SK-N-SH (cell line): ENCODE data around the gene SAP30L. TPM values are rescaled to one million over a fixed set of nuclear protein-coding genes. Genes with fewer than 3 reads are reported as not detected.
A peak's percentile ranks its signal among the peaks of the same experiment; 100 is the strongest.

Experiments used
- CTCF ChIA-PET: fragments of 300-600, 350-600 bp; formaldehyde crosslinking; extraction: SDS; loops from one replicate; lab custom pipeline; 2021; lab: Yijun Ruan, JAX
- POLR2A ChIA-PET: fragments of 350-600 bp; sonication (Branson Sonifier 250); formaldehyde crosslinking; extraction: SDS; loops from one replicate; lab custom pipeline; 2020; ENCODE audit warnings: antibody characterized with exemption, inconsistent platforms; lab: Yijun Ruan, JAX
- DNase-seq: peaks from one replicate; pipeline ENCODE4 v3.0.0; 2012
- H2AFZ ChIP-seq: fragments of 200-600 bp; sonication (generic); 2 replicates; pipeline ENCODE4 v1.8.1; 2016; ENCODE audit warnings: antibody characterized with exemption, mild to moderate bottlenecking, low read depth
- H3F3A ChIP-seq: fragments of 200-600 bp; sonication (generic); replicated peaks from 2 replicates; pipeline ENCODE3; 2016; ENCODE audit warnings: antibody characterized with exemption, mild to moderate bottlenecking; ENCODE audit not compliant: insufficient read depth
- H3K27ac ChIP-seq, 2 experiments: fragments of 200-500 bp in 1 of 2; fragments of 200-600 bp in 1 of 2; sonication (Bioruptor generic) in 1 of 2; sonication (generic), shearing (Covaris generic) in 1 of 2; 2 replicates each; pipeline versions ENCODE4 v1.5.1 to v1.6.1; 2014 to 2016; ENCODE audit warnings: low read depth in 2 of 2, inconsistent platforms in 1 of 2, low read length in 1 of 2, mild to moderate bottlenecking in 1 of 2, mixed read lengths in 1 of 2
- H3K27me3 ChIP-seq: fragments of 200-600 bp; sonication (generic), shearing (Covaris generic); 2 replicates; pipeline ENCODE4 v1.6.1; 2016; ENCODE audit warnings: mixed run types; ENCODE audit not compliant: insufficient read depth
- H3K36me3 ChIP-seq, 2 experiments: fragments of 200-500 bp in 1 of 2; fragments of 200-600 bp in 1 of 2; sonication (Bioruptor generic) in 1 of 2; sonication (generic) in 1 of 2; replicated peaks in 1 of 2; 2 replicates each; pipeline versions ENCODE3 to v1.5.1; 2014 to 2016; ENCODE audit warnings: low read length in 1 of 2, mild to moderate bottlenecking in 1 of 2; ENCODE audit not compliant: insufficient read depth in 2 of 2, control insufficient read depth in 1 of 2
- H3K4me1 ChIP-seq, 2 experiments: fragments of 200-500 bp in 1 of 2; fragments of 200-600 bp in 1 of 2; sonication (Bioruptor generic) in 1 of 2; sonication (generic), shearing (Covaris generic) in 1 of 2; 2 replicates each; pipeline versions ENCODE4 v1.5.1 to v1.6.1; 2014 to 2016; ENCODE audit warnings: low read depth in 1 of 2, low read length in 1 of 2, mixed run types in 1 of 2; ENCODE audit not compliant: insufficient read depth in 2 of 2, control insufficient read depth in 1 of 2
- H3K4me2 ChIP-seq: fragments of 200-600 bp; sonication (generic), shearing (Covaris generic); 2 replicates; pipeline ENCODE4 v1.6.1; 2017; ENCODE audit warnings: mixed run types
- H3K4me3 ChIP-seq, 2 experiments: fragments of 200-500 bp in 1 of 2; fragments of 200-600 bp in 1 of 2; sonication (Bioruptor generic) in 1 of 2; sonication (generic), shearing (Covaris generic) in 1 of 2; 2 replicates each; pipeline versions ENCODE4 v1.5.1 to v1.8.1; 2014 to 2016; ENCODE audit warnings: low read depth in 2 of 2, inconsistent platforms in 1 of 2, low read length in 1 of 2, mild to moderate bottlenecking in 1 of 2, mixed read lengths in 1 of 2, moderate library complexity in 1 of 2
- H3K79me2 ChIP-seq: fragments of 200-600 bp; sonication (generic); 2 replicates; pipeline ENCODE4 v1.8.1; 2017; ENCODE audit warnings: mild to moderate bottlenecking; ENCODE audit not compliant: insufficient read depth
- H3K9ac ChIP-seq: fragments of 200-600 bp; sonication (generic); 2 replicates; pipeline ENCODE4 v1.6.1; 2017; ENCODE audit warnings: mixed run types
- H3K9me2 ChIP-seq: fragments of 200-600 bp; sonication (generic); 2 replicates; pipeline ENCODE4 v1.6.1; 2017; ENCODE audit warnings: mixed run types
- H3K9me3 ChIP-seq: fragments of 200-600 bp; sonication (generic); 2 replicates; pipeline ENCODE4 v1.6.1; 2017; ENCODE audit warnings: mixed run types, mild to moderate bottlenecking, moderate library complexity
- H4K20me1 ChIP-seq: fragments of 200-600 bp; sonication (generic); 2 replicates; pipeline ENCODE4 v1.6.1; 2017; ENCODE audit warnings: mild to moderate bottlenecking, mixed run types; ENCODE audit not compliant: insufficient read depth
- CHD2 ChIP-seq: fragments of 150-350 bp; IDR thresholded peaks from 2 replicates; pipeline ENCODE4 v1.6.1; 2018; ENCODE audit warnings: low read length; ENCODE audit not compliant: partially characterized antibody
- ELF1 ChIP-seq: IDR thresholded peaks from 2 replicates; pipeline ENCODE4 v1.4.0; 2012
- EP300 ChIP-seq, 2 experiments: IDR thresholded peaks; 2 replicates each; pipeline versions ENCODE4 v1.4.0 to v1.6.1; 2012; ENCODE audit warnings: borderline replicate concordance in 1 of 2, low read depth in 1 of 2, low read length in 1 of 2
- FOXJ3 ChIP-seq: sonication (generic); formaldehyde crosslinking; IDR thresholded peaks from 2 replicates; pipeline ENCODE4 v1.5.1; 2020; ENCODE audit warnings: mild to moderate bottlenecking, missing genetic modification reagents
- FOXM1 ChIP-seq: IDR thresholded peaks from 2 replicates; pipeline ENCODE4 v1.4.0; 2012; ENCODE audit warnings: low read depth, mild to moderate bottlenecking
- GATA2 ChIP-seq: sonication (generic); formaldehyde crosslinking; IDR thresholded peaks from 2 replicates; pipeline ENCODE4 v1.5.0; 2020; ENCODE audit warnings: mild to moderate bottlenecking, missing genetic modification reagents
- JUND ChIP-seq: IDR thresholded peaks from 2 replicates; pipeline ENCODE4 v1.4.0; 2012
- MEF2A ChIP-seq: IDR thresholded peaks from 2 replicates; pipeline ENCODE4 v1.4.0; 2012; ENCODE audit warnings: low read depth, borderline replicate concordance
- NFIC ChIP-seq: IDR thresholded peaks from 2 replicates; pipeline ENCODE4 v1.4.0; 2012; ENCODE audit warnings: borderline replicate concordance
- NRF1 ChIP-seq: IDR thresholded peaks from 2 replicates; pipeline ENCODE4 v1.6.1; 2012; ENCODE audit warnings: low read depth, mild to moderate bottlenecking, low read length
- POLR2AphosphoS5 ChIP-seq: IDR thresholded peaks from 2 replicates; pipeline ENCODE4 v1.6.1; 2012; ENCODE audit warnings: low read depth, low read length
- RCOR1 ChIP-seq: fragments of 150-350 bp; IDR thresholded peaks from 2 replicates; pipeline ENCODE4 v1.6.1; 2017; ENCODE audit warnings: antibody characterized with exemption, low read length
- SIN3A ChIP-seq: IDR thresholded peaks from 2 replicates; pipeline ENCODE4 v1.6.1; 2012; ENCODE audit warnings: low read depth, mild to moderate bottlenecking, low read length, moderate library complexity, borderline replicate concordance
- SMC3 ChIP-seq: IDR thresholded peaks from 2 replicates; pipeline ENCODE4 v1.6.1; 2012; ENCODE audit warnings: low read depth, low read length, improper control_type of control experiment
- TCF12 ChIP-seq: IDR thresholded peaks from 2 replicates; pipeline ENCODE4 v1.4.0; 2012
- YY1 ChIP-seq: IDR thresholded peaks from 2 replicates; pipeline ENCODE4 v1.4.0; 2012; ENCODE audit warnings: low read depth, mild to moderate bottlenecking
- WGBS: methylation state at CpG from one replicate; pipeline ENCODE4 v1.1.6; 2017; ENCODE audit warnings: low lambda C conversion rate; 5-methylcytosine and 5-hydroxymethylcytosine counted together
- polyA plus RNA-seq, 3 experiments: library from polyadenylated mRNA; depleted of rRNA; stranded (reverse); fragments of >200 nt; gene quantifications; 2 replicates each; pipeline ENCODE4 v1.2.3, GENCODE V29; 2012
- TF ChIP-seq, protein P1 (sequence below): IDR thresholded peaks from 2 replicates; pipeline ENCODE4 v1.4.0; 2012; ENCODE audit warnings: low read depth
- TF ChIP-seq, protein P2 (sequence below): IDR thresholded peaks from 2 replicates; pipeline ENCODE4 v1.4.0; 2012; ENCODE audit warnings: low read depth, borderline replicate concordance
- TF ChIP-seq, protein P3 (sequence below): IDR thresholded peaks from 2 replicates; pipeline ENCODE4 v1.4.0; 2012; ENCODE audit warnings: low read depth, borderline replicate concordance

The SAP30L gene
- polyA plus RNA-seq, 1 of the 3 experiments (the other 2 are of a cell fraction): 26.6 TPM

DNA sequence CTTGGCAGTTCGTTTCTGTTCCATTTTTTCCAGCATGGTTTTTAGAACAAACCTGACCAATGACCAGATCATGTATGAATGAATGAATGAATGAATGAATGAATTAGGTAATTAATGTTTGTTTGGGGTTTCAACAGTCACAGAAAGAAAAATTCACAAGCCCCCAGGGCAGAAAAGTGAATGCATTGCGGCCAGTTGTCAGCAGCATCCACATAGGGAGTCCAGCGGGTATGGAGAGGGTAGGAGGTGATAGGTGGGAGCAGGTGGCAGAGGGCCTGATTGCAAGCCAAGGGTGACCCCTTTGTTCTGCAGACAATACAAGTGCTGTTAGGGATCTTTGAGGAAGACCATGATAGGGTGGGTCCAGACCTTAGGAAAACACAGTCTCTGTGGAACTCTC is 49.7 kb upstream of the SAP30L start:
- Histone ChIP-seq H3K79me2 (no peaks in the 10 kb centered on the region), H3K9me3 (no peaks in the 10 kb centered on the region), H3K27me3 (no peaks in the 10 kb centered on the region), H4K20me1 (no peaks in the 10 kb centered on the region), H3K4me2 (no peak overlapping the region), H2AFZ (no peak overlapping the region), H3F3A (no peaks in the 10 kb centered on the region), H3K4me3 (no peak overlapping the region), H3K9ac (no peak overlapping the region), H3K4me1 (peaks cover 0 to 19% of the 10 kb centered on the region in 2 experiments; a peak in 1 of 4 replicates), H3K27ac (no peak overlapping the region), H3K36me3 (peaks cover 17 to 27% of the 10 kb centered on the region in 2 experiments), H3K9me2 (no peaks in the 10 kb centered on the region)
- ChIA-PET CTCF (interaction anchor here (1.8 kb wide), 1 partner anchor 9 kb away, joined by 8 read pairs; no protein-coding TSS in a partner anchor), POLR2A (no interaction called here)
- 100% methylated on average over 3 of the region's 3 CpGs for WGBS
- TF ChIP-seq NRF1 (no peak), POLR2AphosphoS5 (no peak), TCF12 (no peak)
- no peak for DNase-seq

DNA sequence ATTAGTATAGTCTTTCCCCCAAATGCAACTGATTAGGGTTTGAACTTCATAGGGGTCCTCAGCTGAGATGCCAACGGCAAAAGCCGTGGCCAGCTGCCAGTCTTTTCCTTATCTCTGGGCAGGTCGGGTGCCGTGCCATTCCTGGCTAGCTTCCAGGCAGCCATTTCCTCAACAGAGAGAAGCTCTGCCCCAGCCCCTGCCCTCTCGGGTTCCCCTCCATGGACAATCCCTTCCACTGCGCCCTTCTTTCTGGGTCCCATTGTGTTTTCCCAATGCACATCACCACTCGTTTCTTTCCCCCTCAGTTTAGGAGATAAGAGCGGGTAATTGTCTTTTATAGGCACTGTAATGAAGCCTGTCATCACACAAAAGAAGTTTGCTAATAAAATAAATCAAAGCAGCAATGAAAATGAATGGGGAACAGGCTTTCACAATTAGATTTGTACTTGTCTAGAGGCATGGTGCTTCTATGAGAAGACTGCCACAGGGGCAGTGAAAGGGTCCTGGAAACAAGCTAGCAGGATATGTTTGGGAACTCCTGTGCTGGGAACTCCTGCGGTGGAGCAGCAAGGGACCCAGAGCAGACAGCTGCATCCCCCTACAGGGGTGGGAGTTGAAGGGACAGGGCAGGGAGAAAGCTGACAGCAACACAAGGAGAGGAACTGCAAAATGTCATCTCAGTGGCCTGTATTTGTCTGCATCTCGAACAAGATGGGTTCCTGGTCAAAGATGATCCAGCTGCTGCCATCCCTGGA is 48.0 kb upstream of the SAP30L start:
- peak; percentile 37 for TF ChIP-seq CHD2
- TF ChIP-seq GATA2 (CRISPR knock-in tag): peak; percentile 87
- peak; percentile 75; the same call in 1 of the 2 replicates for TF ChIP-seq FOXJ3 (CRISPR knock-in tag)
- TF ChIP-seq EP300 (IDR thresholded peaks at IDR 0.05; ENCODE audit: borderline replicate concordance in 1 of 2, low read depth in 1 of 2, low read length in 1 of 2): peak in 1 of 2 experiments; percentile 80; a peak in 2 of 4 replicates
- TF ChIP-seq POLR2AphosphoS5: no peak
- TF ChIP-seq RCOR1: peak; percentile 83; the same call in 1 of the 2 replicates
- TF ChIP-seq SIN3A: no peak
- TF ChIP-seq SMC3: peak; percentile 7; the same call in 1 of the 2 replicates
- TF ChIP-seq NFIC: peak; percentile 51; the same call in 1 of the 2 replicates
- TF ChIP-seq, all 33 proteins: peak for 7
- H3K79me2 ChIP-seq: no peaks in the 10 kb centered on the region
- H3K27me3 ChIP-seq: no peaks in the 10 kb centered on the region
- ChIA-PET CTCF (interaction anchor here (0.6 to 2.1 kb wide), 17 partner anchors 11 to 423 kb away, joined by 3 to 14 read pairs (median 4); partner anchors contain the start of gene GALNT10), POLR2A (interaction anchor here (0.6 kb wide), 1 partner anchor 648 kb away, joined by 3 read pairs; no protein-coding TSS in a partner anchor)
- H2AFZ ChIP-seq: no peak overlapping the region
- peaks cover 0 to 23% of the 10 kb centered on the region in 2 experiments; a peak in 2 of 4 replicates for H3K4me1 ChIP-seq
- H3K27ac ChIP-seq: no peak overlapping the region
- WGBS: 64% methylated on average over 9 of the region's 10 CpGs
- no peaks in the 10 kb centered on the region for H3K9me3 ChIP-seq
- no peaks in the 10 kb centered on the region for H3F3A ChIP-seq
- DNase-seq: peak; percentile 79
- H3K4me3 ChIP-seq: no peak overlapping the region
- peaks cover 17 to 23% of the 10 kb centered on the region in 2 experiments for H3K36me3 ChIP-seq
- no peak overlapping the region for H3K9ac ChIP-seq
- no peaks in the 10 kb centered on the region for H4K20me1 ChIP-seq
- H3K9me2 ChIP-seq: no peaks in the 10 kb centered on the region
- no peak overlapping the region for H3K4me2 ChIP-seq

DNA sequence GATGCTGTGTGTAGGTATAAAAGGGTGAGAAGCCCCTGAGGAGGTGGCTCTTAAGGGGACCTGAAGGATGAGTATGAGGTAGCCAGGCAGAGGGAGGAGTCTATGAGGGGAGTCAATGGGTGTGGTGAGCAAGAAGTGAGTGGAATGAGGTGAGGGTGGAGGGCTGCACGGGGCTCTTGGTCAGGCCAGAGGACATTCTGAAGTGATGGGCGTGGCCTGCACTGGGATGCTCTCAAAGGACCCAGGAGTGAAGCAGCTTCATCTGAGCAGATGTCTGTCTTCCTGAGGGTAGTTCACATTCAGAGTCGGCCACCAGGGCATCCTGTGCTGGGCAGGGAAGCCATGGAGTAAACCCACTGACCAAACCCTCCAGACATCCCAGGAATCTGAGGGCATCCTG is 45.1 kb upstream of the SAP30L start:
- 95% methylated on average over 2 of the region's 3 CpGs for WGBS
- CTCF ChIA-PET: interaction anchor here (2.1 kb wide), 1 partner anchor 328 kb away, joined by 10 read pairs; no protein-coding TSS in a partner anchor

More for the DNA sequence above, 45.1 kb upstream of the SAP30L start:
- Histone ChIP-seq H3F3A (no peaks in the 10 kb centered on the region), H3K9ac (no peak overlapping the region), H3K27ac (no peak overlapping the region), H3K4me2 (no peak overlapping the region), H3K9me3 (no peaks in the 10 kb centered on the region), H3K36me3 (peaks cover 10 to 12% of the 10 kb centered on the region in 2 experiments), H3K4me1 (peaks cover 4 to 29% of the 10 kb centered on the region in 2 experiments; a peak in 2 of 4 replicates), H2AFZ (no peak overlapping the region), H3K4me3 (no peak overlapping the region), H3K27me3 (no peaks in the 10 kb centered on the region), H3K9me2 (no peaks in the 10 kb centered on the region), H3K79me2 (no peaks in the 10 kb centered on the region), H4K20me1 (no peaks in the 10 kb centered on the region)
- POLR2A ChIA-PET: no interaction called here
- no peak for DNase-seq
- TF ChIP-seq RCOR1: no peak
- TF ChIP-seq JUND: no peak
- no peak for TF ChIP-seq NRF1
- TF ChIP-seq FOXM1: no peak
- no peak for TF ChIP-seq CHD2
- TF ChIP-seq, protein P1, sequence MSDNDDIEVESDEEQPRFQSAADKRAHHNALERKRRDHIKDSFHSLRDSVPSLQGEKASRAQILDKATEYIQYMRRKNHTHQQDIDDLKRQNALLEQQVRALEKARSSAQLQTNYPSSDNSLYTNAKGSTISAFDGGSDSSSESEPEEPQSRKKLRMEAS: no peak
- TF ChIP-seq ELF1: no peak
- TF ChIP-seq EP300 (IDR thresholded peaks at IDR 0.05; ENCODE audit: borderline replicate concordance in 1 of 2, low read depth in 1 of 2, low read length in 1 of 2): no peak
- TF ChIP-seq YY1: no peak
- TF ChIP-seq POLR2AphosphoS5: no peak
- TF ChIP-seq MEF2A: no peak
- TF ChIP-seq GATA2 (CRISPR knock-in tag): no peak
- TF ChIP-seq, protein P2, sequence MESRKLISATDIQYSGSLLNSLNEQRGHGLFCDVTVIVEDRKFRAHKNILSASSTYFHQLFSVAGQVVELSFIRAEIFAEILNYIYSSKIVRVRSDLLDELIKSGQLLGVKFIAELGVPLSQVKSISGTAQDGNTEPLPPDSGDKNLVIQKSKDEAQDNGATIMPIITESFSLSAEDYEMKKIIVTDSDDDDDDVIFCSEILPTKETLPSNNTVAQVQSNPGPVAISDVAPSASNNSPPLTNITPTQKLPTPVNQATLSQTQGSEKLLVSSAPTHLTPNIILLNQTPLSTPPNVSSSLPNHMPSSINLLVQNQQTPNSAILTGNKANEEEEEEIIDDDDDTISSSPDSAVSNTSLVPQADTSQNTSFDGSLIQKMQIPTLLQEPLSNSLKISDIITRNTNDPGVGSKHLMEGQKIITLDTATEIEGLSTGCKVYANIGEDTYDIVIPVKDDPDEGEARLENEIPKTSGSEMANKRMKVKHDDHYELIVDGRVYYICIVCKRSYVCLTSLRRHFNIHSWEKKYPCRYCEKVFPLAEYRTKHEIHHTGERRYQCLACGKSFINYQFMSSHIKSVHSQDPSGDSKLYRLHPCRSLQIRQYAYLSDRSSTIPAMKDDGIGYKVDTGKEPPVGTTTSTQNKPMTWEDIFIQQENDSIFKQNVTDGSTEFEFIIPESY: no peak
- TF ChIP-seq, protein P3, sequence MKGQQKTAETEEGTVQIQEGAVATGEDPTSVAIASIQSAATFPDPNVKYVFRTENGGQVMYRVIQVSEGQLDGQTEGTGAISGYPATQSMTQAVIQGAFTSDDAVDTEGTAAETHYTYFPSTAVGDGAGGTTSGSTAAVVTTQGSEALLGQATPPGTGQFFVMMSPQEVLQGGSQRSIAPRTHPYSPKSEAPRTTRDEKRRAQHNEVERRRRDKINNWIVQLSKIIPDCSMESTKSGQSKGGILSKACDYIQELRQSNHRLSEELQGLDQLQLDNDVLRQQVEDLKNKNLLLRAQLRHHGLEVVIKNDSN: no peak
